ENCODE measurements around the gene WNK2. TPM values are rescaled to one million over a fixed set of nuclear protein-coding genes. Genes with fewer than 3 reads are reported as not detected.

The WNK2 gene
- total RNA-seq, 1 donor from 2014 or later, result 1.0 TPM

DNA sequence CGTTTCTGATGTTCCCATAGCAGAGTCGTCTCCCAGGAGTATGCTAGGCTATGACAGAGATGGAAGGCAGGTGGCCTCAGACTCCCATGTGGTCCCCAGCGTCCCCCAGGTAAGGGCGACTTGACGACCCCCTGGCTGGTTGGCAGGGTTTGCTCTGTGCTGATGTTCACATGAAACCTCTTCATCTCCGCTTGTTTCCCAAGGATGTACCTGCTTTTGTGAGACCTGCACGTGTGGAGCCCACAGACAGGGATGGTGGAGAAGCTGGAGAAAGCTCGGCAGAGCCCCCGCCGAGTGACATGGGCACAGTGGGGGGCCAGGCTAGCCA, 108.3 kb downstream of the WNK2 start:
- TF ChIP-seq, protein P1, sequence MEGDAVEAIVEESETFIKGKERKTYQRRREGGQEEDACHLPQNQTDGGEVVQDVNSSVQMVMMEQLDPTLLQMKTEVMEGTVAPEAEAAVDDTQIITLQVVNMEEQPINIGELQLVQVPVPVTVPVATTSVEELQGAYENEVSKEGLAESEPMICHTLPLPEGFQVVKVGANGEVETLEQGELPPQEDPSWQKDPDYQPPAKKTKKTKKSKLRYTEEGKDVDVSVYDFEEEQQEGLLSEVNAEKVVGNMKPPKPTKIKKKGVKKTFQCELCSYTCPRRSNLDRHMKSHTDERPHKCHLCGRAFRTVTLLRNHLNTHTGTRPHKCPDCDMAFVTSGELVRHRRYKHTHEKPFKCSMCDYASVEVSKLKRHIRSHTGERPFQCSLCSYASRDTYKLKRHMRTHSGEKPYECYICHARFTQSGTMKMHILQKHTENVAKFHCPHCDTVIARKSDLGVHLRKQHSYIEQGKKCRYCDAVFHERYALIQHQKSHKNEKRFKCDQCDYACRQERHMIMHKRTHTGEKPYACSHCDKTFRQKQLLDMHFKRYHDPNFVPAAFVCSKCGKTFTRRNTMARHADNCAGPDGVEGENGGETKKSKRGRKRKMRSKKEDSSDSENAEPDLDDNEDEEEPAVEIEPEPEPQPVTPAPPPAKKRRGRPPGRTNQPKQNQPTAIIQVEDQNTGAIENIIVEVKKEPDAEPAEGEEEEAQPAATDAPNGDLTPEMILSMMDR (conservative IDR thresholded peaks at IDR 0.05; ENCODE audit: low read depth, low read length), result no peak
- H3K4me3 ChIP-seq (ENCODE audit: low read depth, low read length), result no peak overlapping the region
- no peak for DNase-seq (ENCODE audit: low read depth)

DNA sequence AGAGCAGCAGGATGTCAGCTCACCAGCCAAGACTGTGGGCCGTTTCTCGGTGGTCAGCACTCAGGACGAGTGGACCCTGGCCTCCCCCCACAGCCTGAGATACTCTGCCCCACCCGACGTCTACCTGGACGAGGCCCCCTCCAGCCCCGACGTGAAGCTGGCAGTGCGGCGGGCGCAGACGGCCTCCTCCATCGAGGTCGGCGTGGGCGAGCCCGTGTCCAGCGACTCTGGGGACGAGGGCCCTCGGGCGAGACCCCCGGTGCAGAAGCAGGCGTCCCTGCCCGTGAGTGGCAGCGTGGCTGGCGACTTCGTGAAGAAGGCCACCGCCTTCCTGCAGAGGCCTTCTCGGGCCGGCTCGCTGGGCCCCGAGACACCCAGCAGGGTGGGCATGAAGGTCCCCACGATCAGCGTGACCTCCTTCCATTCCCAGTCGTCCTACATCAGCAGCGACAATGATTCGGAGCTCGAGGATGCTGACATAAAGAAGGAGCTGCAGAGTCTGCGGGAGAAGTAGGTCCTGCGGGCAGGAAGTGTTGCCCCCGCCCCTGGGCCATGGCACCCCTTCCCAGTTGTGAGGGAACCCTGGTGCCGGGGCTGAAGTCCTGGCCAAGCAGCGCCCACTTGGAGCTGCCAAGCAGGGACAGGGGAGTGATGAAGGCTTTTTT, 108.9 kb downstream of the WNK2 start:
- no peak for DNase-seq (ENCODE audit: low read depth)
- TF ChIP-seq, protein P1 (conservative IDR thresholded peaks at IDR 0.05; ENCODE audit: low read depth, low read length), result no peak
- H3K4me3 ChIP-seq (ENCODE audit: low read depth, low read length), result no peak overlapping the region

DNA sequence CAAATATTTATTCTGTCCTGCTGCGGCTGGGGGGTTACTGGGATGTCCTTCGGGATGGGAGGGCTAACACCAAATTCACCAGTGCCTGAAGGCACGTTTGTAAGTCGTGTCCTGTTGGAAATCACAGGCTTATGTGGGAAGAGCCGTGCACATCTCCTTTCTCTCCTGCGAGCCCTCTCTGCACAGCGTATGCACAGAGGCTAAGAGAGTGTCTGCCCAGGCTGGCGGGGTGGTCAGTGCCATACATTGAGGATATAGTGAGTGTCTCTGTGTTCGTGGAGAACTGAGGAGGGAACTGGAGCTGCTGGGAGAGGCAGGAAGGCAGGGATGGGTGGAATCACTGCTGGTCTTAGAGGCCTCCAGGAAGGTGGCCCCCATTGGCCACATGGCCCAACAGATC, 110.1 kb downstream of the WNK2 start:
- no peak for DNase-seq (ENCODE audit: low read depth)
- TF ChIP-seq, protein P1 (conservative IDR thresholded peaks at IDR 0.05; ENCODE audit: low read depth, low read length), result no peak
- no peak overlapping the region for H3K4me3 ChIP-seq (ENCODE audit: low read depth, low read length)

DNA sequence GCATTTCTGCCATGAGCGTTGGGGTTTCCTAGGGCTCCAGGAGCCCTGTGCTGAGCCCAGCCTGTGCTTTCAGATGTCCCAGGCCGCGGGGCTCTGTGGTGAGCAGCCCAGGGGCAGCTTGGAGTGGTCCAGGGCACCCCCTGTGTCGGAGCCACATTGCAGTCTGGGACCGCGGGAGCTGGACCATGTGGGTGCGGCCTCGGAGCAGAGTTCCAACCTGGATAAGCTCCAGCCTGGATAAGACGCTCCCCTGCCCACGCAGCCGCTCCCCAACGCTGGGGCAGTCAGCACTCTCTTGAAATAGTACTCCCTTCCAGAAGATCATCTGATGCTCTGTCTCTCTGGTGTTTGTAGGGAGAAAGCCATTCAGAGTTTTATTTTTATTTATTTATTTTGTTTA, 111.1 kb downstream of the WNK2 start:
- no peak overlapping the region for H3K4me3 ChIP-seq (ENCODE audit: low read depth, low read length)
- TF ChIP-seq, protein P1 (conservative IDR thresholded peaks at IDR 0.05; ENCODE audit: low read depth, low read length), result no peak
- DNase-seq (ENCODE audit: low read depth), result no peak

DNA sequence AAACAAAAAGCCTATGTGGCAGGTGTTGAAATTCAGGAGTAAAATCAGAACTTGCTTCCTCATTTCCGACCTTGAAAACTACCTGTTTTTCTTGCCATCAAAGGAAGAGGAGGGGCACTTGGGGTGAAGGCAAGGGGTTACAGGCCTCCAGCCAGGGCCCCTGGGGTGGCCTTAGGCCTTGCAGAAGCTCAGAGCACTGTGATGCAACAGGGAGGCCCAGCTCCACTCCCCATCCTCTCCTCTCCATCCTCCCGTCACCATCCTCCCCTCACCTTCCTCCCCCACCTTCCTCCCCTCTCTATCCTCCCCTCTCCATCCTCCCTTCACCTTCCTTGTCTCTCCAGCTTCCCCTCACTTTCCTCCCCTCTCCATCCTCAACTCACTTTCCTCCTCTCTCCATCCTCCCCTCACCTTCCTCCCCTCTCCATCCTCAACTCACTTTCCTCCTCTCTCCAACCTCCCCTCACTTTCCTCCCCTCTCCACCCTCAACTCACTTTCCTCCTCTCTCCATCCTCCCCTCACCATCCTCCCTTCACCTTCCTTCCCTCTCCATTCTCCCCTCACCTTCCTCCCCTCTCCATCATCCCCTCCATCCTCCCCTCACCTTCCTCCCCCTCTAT, 111.6 kb downstream of the WNK2 start:
- DNase-seq (ENCODE audit: low read depth), result no peak
- no peak overlapping the region for H3K4me3 ChIP-seq (ENCODE audit: low read depth, low read length)
- TF ChIP-seq, protein P1 (conservative IDR thresholded peaks at IDR 0.05; ENCODE audit: low read depth, low read length), result no peak

DNA sequence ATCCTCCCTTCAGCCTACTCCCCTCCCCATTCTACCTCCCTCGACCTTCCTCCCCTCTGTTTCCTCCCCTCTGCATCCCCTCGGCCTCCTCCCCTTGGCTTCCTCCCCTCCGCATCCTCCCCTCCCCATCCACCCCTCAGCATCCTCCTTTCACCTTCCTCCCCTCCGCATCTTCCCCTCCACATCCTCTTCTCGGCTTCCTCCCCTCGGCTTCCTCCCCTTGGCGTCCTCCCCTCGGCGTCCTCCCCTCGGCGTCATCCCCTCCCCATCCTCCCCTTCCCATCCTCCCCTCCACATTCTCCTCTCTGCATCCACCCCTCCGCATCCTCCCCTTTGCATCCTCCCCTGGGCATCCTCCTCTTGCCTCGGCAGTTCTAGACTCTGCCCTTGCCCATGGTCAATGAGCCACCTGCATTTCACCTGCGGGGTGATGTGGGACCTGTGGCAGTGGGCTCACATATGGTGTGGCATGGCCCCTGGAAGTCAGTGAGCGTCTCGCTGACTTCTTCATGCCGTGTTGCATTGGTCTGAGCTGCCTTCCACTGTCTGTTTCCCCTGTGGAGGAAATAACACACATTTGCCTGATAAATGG, 113.0 kb downstream of the WNK2 start:
- no peak for DNase-seq (ENCODE audit: low read depth)
- H3K4me3 ChIP-seq (ENCODE audit: low read depth, low read length), result no peak overlapping the region
- TF ChIP-seq, protein P1 (conservative IDR thresholded peaks at IDR 0.05; ENCODE audit: low read depth, low read length), result no peak
